KOPT-K1 (cell line): Measurements from ENCODE around the gene LRRC4.

Experiments used
- H3K27ac ChIP-seq: fragments of 200-600 bp; sonication (generic); 2 replicates; pipeline ENCODE4 v1.5.1; 2016; ENCODE audit warnings: antibody characterized with exemption, mild to moderate bottlenecking, low read depth, low read length; ENCODE audit not compliant: poor library complexity, severe bottlenecking
- H3K36me3 ChIP-seq: fragments of 200-600 bp; sonication (generic); 2 replicates; pipeline ENCODE4 v1.5.1; 2017; ENCODE audit warnings: antibody characterized with exemption, mild to moderate bottlenecking, low read length, moderate library complexity; ENCODE audit not compliant: insufficient read depth
- H3K9me3 ChIP-seq: fragments of 200-600 bp; sonication (generic); 2 replicates; pipeline ENCODE4 v1.5.1; 2017; ENCODE audit warnings: antibody characterized with exemption, low read length, mild to moderate bottlenecking; ENCODE audit not compliant: insufficient read depth, poor library complexity, severe bottlenecking

LRRC4 gene

GRCh38 chr7:128045158-128045557 lies 13.9 kb upstream of the LRRC4 start:
- Histone ChIP-seq H3K27ac (no peak overlapping the region), H3K36me3 (0 out of 2 replicates have a peak, but pooled peaks cover 7% of the 10 kb centered on the region), H3K9me3 (no peaks in the 10 kb centered on the region)

- H3K27ac ChIP-seq = no peak overlapping the region
- H3K36me3 ChIP-seq = 0 out of 2 replicates have a peak, but pooled peaks cover 7% of the 10 kb centered on the region
- H3K9me3 ChIP-seq = no peaks in the 10 kb centered on the region
Observed at GRCh38 chr7:128044064-128044463, 12.8 kb upstream of the LRRC4 start.

- Histone ChIP-seq H3K9me3 (no peaks in the 10 kb centered on the region), H3K36me3 (0 out of 2 replicates have a peak, but pooled peaks cover 7% of the 10 kb centered on the region), H3K27ac (no peak overlapping the region)
Observed at GRCh38 chr7:128042012-128042411, 10.8 kb upstream of the LRRC4 start.

- Histone ChIP-seq H3K9me3 (no peaks in the 10 kb centered on the region), H3K36me3 (0 out of 2 replicates have a peak, but pooled peaks cover 7% of the 10 kb centered on the region), H3K27ac (no peak overlapping the region)
Observed at GRCh38 chr7:128041203-128041602, 10.0 kb upstream of the LRRC4 start.

GRCh38 chr7:128040205-128040604 lies 9.0 kb upstream of the LRRC4 start:
- H3K9me3 ChIP-seq = no peaks in the 10 kb centered on the region
- no peak overlapping the region for H3K27ac ChIP-seq
- H3K36me3 ChIP-seq = 0 out of 2 replicates have a peak, but pooled peaks cover 7% of the 10 kb centered on the region

- Histone ChIP-seq H3K9me3 (no peaks in the 10 kb centered on the region), H3K27ac (no peak overlapping the region), H3K36me3 (peaks cover 12% of the 10 kb centered on the region; the same call in 1 of the 2 replicates)
Observed at GRCh38 chr7:128039544-128039953, 8.3 kb upstream of the LRRC4 start.

- Histone ChIP-seq H3K36me3 (peaks cover 12% of the 10 kb centered on the region; the same call in 1 of the 2 replicates), H3K9me3 (no peaks in the 10 kb centered on the region), H3K27ac (no peak overlapping the region)
Observed at GRCh38 chr7:128037880-128038619, 6.8 kb upstream of the LRRC4 start.

- H3K36me3 ChIP-seq = peaks cover 11% of the 10 kb centered on the region; the same call in 1 of the 2 replicates
- no peaks in the 10 kb centered on the region for H3K9me3 ChIP-seq
- H3K27ac ChIP-seq = no peak overlapping the region
Observed at GRCh38 chr7:128037081-128037480, 5.8 kb upstream of the LRRC4 start.

GRCh38 chr7:128036226-128036940 lies 5.1 kb upstream of the LRRC4 start:
- Histone ChIP-seq H3K27ac (no peak overlapping the region), H3K9me3 (no peaks in the 10 kb centered on the region)

GRCh38 chr7:128035712-128036111 lies 4.5 kb upstream of the LRRC4 start:
- Histone ChIP-seq H3K9me3 (no peaks in the 10 kb centered on the region), H3K36me3 (peaks cover 5% of the 10 kb centered on the region; the same call in 1 of the 2 replicates), H3K27ac (no peak overlapping the region)

More at GRCh38 chr7:128036226-128036940, 5.1 kb upstream of the LRRC4 start:
- H3K36me3 ChIP-seq = peaks cover 5% of the 10 kb centered on the region; the same call in 1 of the 2 replicates

- H3K36me3 ChIP-seq = peaks cover 8% of the 10 kb centered on the region
- H3K9me3 ChIP-seq = no peaks in the 10 kb centered on the region
- no peak overlapping the region for H3K27ac ChIP-seq
Observed at GRCh38 chr7:128034825-128035224, 3.6 kb upstream of the LRRC4 start.

GRCh38 chr7:128033246-128033645 lies 2.0 kb upstream of the LRRC4 start:
- H3K27ac ChIP-seq = no peak overlapping the region
- no peaks in the 10 kb centered on the region for H3K9me3 ChIP-seq
- peaks cover 22% of the 10 kb centered on the region for H3K36me3 ChIP-seq

- peaks cover 22% of the 10 kb centered on the region for H3K36me3 ChIP-seq
- no peak overlapping the region for H3K27ac ChIP-seq
- H3K9me3 ChIP-seq = no peaks in the 10 kb centered on the region
Observed at GRCh38 chr7:128032605-128033235, 1.5 kb upstream of the LRRC4 start.

GRCh38 chr7:128031901-128032604 lies 816 bp upstream of the LRRC4 start:
- Histone ChIP-seq H3K27ac (no peak overlapping the region), H3K9me3 (no peaks in the 10 kb centered on the region), H3K36me3 (peaks cover 22% of the 10 kb centered on the region)
